GM18517 (cell line): ENCODE data around the gene ECSCR.
"Not testable (repeated sequence)": the region's sequence is repeated elsewhere in the genome, so short reads cannot be mapped to it uniquely, and the experiment has no call there.

Source experiments
- ATAC-seq: cut with Tn5 transposase; IDR thresholded peaks from one replicate; pipeline ENCODE4 v1.9.1; 2021; ENCODE audit warnings: mild to moderate bottlenecking, moderate library complexity; ENCODE audit not compliant: unreplicated experiment

Gene ECSCR

DNA sequence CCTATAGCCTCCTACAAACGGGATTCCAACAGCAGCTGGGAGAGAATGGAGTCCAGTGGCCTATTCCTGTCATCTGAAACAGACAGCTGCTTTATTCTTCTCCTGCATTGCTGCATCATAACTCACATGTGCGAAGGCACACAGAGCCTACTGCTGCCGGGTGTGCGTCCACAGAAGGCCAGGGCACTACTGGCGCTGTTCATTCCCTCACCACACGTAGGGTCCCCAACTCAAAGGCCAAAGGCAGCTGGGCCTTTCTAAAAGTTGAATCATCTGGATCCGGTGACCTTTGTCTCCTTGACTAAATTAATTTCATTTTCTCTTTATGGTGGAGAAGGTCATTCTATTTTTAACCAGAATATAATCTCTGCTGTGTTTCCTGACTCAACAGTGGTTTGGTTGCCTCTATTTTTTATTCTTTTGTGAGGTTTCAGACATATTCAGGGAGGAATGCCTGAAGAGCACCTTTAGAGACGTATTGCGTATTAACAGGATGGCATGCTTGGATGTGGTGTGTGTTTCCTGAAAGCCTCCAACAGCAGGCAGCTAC is 47.9 kb downstream of the ECSCR start:
- no peak for ATAC-seq

DNA sequence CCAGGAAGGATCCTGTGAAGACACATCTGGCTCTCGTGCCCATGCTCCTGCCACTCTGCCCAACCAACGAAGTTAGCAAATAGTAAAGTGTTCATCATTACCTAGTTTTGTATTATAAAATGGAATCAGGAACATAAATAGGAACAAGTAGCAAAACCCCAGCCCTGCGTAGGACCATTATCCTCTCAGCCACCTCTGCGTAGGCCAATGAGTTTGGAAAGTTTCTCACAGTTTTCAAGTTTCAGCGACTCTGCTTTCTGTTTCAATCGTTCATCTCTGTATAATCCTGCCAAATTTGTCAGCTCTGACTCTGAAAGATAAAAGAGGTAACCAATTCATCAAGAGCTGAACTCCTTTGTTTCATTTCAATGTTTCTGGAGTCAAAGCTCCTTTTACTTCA is 48.6 kb downstream of the ECSCR start:
- ATAC-seq = no peak

DNA sequence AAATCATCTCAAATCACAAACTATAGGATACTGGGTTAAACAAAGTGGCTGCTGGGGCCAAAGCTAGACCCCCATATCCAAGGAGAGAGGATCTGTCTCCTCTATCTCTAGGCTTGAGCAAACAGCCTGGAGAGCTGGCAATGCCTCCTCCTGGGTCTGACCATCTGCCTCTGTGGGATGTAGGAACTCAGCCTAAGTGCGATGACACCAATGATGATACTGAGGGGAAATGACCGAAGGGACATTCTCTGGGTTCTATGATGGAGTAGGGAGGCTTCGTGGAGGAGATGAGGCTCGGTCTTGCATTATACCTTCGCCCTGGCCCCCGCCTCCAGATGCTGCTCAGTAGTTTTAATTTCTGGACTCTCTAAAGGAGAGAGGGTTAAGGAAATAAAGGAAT is 49.4 kb downstream of the ECSCR start:
- ATAC-seq = no peak

DNA sequence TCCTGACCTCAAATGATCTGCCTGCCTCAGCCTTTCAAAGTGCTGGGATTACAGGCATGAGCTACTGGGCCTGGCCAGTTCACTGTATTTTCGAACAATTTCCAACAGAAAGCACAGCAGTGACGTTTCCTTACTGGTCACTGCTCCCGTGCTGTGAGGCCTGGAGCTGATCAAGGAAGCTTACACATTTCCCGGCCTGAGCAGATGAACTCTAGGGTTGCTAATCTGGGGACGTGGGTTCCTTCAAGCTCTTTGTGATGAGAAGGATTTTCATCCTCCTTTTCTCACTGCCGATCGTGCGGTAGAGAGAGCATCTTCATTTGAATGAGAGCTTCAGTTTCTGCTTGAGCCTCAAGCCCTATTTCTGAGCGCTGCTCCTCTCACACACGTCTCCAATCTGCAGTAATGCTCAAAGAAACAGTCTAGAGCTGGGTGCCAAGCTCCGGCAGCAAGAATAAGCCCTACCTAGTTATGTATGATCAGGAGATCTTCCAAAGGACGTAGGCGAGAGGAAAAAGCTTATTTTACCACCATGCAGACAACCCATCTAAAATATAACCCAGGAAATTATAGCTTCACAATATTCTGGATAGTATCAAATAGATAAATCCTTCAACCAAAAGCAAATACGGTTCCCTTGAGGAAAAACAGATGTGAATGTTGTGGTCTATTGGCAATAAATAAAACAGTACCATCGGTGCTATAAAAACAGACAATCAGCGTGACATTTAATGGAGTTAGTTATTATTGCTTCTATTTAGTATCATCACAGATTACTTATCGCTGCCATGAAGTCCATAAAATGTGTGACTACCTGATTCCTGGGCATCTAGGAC is 51.3 kb downstream of the ECSCR start:
- ATAC-seq = no peak

DNA sequence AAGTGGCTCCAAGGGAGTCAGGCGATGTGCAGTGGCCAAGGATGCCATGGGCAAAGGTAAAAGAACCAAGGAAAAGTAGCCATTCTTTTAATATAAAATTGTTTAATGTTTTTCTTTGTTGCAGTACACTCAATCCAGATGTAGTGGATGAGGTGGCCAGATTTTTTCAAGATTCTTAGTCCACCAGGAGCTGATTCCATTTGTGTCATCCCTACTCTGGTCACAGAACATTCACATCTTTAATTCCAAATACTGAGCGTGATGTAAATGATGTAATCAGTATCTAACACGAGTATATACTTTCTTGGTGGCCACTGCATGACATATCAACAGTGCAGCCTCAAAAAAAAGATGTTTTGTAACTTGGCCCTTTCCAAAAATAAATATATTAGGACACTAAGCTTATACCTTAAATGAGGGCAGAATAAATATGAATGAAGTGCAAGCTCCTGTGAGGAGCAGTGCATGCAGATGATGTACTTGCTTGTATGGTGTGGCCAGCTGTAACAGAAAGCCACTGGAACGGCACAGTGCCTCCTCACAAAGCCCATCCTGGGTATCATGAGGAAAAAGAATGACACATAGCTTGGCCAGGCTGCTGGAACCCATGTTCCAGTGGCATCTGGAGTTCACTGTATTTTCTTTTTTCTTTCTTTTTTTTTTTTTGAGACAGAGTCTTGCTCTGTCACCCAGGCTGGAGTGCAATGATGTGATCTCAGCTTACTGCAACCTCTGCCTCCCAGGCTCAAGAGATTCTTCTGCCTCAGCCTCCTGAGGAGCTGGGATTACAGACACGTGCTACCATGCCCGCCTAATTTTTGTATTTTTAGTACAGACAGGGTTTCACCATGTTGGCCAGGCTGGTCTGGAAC is 52.2 kb downstream of the ECSCR start:
- no peak for ATAC-seq

DNA sequence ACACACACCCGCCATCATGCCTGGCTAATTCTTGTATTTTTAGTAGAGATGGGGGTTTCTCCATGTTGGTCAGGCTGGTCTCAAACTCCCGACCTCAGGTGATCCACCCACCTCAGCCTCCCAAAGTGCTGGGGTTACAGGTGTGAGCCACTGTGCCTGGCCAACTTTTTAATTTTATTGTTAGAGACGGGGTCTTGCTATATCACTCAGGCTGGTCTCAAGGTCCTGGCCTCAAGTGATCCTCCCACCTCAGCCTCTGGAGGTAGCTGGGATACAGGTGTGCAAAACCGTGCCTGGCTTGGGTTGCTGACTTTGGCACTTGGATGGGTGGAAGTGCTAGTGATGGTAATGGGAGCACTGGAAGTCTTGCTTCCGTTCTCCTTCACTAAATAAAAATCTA is 53.4 kb downstream of the ECSCR start:
- not testable (repeated sequence) for ATAC-seq

DNA sequence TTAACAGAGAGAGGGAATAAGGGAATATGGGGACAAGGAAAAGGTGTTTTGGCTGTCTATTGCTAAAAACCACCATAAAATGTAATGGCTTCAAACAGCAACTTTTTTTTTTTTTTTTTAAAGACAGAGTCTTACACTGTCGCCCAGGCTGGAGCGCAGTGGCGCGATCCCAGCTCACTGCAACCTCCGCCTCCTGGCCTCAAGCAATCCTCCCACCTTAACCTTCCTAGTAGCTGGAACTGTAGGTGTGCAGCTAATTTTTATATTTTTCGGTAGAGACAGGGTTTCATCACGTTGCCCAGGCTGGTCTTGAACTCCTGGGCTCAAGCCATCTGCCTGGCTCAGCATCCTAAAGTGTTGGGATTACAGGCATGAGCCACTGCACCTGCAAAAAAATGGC is 54.4 kb downstream of the ECSCR start:
- ATAC-seq = no peak

DNA sequence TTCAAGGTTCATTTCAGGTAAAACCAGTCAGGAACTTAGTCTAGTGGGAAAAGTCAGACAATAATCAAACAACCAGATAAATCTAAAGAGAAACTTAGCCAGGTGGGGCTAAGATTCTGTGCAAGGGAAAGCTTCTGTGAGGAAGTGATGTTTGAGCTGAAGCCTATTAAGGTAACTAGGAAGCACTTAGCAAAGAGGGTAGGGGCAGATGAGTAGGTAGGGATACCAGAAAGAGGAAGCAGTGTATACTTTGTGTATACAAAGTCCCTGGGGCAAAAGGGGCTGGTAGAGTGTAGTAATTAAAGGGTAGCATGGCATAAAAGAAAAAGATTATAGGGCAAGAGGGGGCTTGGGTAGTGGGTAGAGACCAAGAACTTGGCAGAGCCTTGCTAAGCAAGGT is 55.0 kb downstream of the ECSCR start:
- ATAC-seq = no peak

DNA sequence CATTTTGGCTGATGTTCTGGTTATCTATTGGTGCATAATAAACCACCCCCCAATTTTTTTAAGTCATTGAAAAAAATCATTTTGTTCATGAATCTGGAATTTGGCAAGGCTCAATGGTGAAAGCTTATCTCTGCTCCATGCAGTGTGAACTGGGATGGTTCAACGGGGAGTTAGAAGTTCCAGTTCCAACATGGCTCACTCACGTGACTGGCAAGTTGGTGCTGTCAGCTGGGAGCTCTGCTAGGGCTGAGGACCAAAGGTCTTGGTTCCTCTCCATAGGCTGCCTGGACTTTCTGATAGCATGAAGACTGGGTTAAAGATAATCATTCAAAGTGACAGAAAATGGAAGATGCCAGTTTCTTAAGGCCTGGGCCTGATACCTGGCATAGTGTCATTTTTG is 55.6 kb downstream of the ECSCR start:
- ATAC-seq = no peak

DNA sequence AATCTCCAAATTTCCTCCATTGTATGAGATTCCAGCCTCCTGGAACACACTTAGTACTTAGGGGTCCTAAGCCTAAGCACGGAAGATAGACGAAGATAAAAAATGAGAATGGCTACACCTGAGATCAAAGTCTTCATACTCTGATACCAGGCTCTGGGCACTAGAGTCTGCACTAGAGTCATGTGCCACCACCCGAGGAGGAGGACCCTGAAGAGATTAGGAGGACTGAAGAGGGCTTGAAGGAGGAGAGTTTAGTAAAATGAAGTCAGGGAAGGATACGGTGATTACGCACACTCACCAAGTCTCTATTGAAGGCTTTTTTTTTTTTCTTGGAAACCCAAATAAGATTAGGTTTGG is 58.1 kb downstream of the ECSCR start:
- ATAC-seq = no peak

DNA sequence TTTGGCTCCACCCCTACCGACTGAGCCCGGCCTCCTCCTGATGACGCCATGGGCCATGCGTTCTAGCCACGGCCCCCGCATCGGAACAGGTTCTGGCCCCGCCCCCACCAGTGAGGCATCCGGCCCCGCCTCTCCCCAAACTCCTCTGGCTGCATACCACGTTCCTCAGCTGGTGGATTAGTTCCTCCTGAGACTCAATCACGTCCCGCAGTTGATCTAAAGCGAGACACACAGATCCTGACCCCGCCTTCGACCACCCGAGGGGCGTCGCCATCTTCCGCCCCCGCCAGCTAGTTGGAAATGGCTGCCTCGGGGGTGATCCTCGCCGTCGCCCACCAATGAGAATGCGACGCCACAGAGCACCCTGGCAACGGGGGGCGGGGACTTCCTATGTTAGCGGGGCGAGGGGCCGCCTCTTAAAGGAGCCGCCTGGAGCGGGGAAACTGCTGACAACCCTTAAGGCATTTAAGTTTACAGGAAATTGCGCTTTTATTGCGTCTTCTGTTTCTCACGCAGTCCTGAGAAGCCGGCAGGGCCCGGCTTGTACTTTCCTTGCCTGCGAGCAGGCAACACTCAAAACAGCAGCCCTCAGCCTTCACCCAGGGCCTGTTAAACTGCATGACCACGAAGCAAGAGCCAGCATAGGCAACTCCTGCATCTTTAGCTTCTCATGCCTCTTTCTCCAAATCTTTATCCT is 58.6 kb downstream of the ECSCR start, which contains the start of gene SPATA24:
Gene SPATA24, minus strand, starts transcription at position 303 of the 697 bp plus-strand sequence. Its CDS starts 29 bp downstream, at position 274.
- ATAC-seq = peak; percentile 79

DNA sequence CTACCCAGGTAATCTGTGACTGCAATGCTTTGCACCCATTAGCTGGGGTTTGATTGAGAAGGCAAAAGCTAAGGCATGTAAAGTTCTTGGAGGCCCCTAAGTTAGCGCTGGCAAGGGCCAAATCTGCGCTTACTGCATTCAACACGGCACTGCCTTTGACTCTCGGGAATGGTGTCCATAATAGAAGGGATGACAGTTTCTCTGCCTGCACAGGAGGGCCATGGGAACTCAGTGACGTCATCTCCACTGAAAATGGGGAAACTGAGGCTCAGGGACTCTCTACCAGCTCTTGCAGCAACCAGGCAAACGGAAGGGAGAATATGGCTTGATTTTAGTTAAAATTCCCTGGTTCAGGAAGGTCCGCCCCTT is 59.1 kb downstream of the ECSCR start:
- ATAC-seq = peak; percentile 1

DNA sequence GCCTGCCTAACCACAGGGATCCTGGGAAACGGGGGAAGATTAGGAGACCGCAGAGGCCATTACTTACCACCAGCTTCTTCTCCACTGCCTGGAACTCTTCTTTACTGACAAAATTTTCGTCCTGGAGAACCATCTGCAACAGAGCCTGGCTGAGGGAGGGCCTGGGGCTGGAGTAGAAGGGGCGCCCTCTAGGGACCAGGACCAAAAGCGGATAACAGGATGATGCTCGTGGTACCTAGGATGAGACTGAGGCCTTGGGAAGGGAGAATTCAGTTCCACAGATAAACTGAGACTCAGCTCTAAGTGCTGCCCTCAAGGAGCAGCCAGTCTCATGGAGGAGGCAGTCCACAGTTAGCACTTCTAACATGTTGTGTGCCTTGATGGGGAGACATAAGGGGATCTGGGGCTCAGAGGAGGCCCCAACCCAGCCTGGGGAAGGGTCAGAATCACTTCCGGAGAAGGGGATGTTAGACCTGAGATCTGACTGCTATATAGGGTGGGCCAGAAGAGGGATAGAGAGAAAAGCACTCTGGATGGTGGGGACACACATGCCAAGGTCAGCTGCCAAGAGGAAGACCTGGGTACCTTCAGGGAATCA is 59.9 kb downstream of the ECSCR start:
- no peak for ATAC-seq

DNA sequence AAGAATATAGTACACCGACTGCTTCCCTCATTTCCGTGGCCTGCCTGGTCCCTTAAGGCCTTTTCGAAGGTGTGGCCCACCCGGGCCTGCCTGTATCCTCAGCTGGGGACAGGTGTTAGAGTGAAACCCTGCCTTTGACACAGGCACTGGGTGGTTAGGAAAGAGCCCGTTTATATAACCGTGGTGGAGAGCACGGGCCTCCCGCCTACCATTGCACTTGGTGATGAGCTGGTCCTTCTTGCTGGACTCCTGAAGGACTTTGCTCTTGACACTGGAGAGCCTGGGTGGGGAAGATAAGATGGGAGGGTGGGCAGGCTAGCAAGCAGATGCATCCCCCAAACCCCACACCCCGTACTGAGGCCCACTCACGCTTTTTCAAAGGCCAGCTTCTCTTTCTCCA is 61.0 kb downstream of the ECSCR start:
- ATAC-seq = no peak

DNA sequence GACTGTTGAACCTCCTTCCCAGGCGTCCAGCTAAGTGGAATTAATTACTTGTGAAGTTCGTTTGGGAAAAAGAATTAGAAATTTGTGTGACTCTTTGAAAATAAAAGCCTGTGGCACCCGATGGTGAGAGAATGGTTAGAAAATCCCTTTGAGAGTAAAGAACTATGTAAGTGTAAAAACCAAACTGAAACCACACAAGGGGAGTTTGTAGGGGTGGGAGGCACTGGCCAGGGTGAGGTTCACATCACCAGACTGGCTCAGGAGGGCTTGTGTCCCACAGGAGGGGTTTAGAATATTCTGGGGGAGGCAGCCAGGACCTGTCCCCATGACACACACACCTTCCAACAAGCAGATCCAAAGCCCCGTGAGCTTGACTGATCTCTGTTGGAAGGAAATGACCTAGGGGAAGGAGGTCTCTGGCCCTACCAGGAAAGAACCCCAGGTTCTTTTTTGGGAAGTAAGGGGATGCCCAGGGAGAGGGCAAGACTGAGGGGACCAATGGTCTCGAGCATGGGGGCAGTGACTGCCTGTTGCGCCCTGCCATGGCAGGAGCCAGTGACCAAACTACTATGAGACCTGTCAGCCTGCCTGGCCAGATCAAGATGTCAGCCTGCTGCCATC is 62.9 kb downstream of the ECSCR start:
- ATAC-seq = no peak
